ENCODE results near the gene SLX4IP. TPM values are rescaled to one million over a fixed set of nuclear protein-coding genes. Genes with fewer than 3 reads are reported as not detected.

Gene SLX4IP
- total RNA-seq, 1 donor from 2014 or later: 11.3 TPM

GRCh38 chr20:10495173-10495572 lies 60.1 kb downstream of the SLX4IP start:
- no peak for DNase-seq (ENCODE audit: low spot score)

- no peak for DNase-seq (ENCODE audit: low spot score)
These were observed 61.4 kb downstream of the SLX4IP start for GRCh38 chr20:10496465-10496864.

GRCh38 chr20:10497283-10497682 lies 62.2 kb downstream of the SLX4IP start:
- no peak for DNase-seq (ENCODE audit: low spot score)

GRCh38 chr20:10497791-10498190 lies 62.7 kb downstream of the SLX4IP start:
- no peak for DNase-seq (ENCODE audit: low spot score)

DNA sequence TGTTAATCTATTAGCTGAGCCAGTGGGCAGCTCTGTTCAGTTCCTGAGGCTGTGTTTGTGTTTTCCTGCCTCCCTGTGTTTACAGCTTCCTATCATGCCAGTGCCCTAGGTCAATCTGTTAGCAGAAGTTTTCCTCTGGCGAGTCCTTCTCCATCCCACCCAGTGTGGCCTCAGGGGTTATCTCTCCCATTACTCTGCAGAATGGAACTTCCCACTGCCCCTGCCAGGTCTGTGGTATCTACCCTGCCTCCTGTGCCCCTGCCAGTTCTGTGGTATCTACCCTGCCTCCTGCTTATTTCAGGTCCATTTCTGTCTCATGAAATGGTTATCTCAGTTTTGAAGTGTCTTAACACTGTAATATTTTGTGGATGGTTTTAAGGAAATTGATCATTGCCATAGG lies 63.1 kb downstream of the SLX4IP start:
- DNase-seq (ENCODE audit: low spot score): no peak

DNA sequence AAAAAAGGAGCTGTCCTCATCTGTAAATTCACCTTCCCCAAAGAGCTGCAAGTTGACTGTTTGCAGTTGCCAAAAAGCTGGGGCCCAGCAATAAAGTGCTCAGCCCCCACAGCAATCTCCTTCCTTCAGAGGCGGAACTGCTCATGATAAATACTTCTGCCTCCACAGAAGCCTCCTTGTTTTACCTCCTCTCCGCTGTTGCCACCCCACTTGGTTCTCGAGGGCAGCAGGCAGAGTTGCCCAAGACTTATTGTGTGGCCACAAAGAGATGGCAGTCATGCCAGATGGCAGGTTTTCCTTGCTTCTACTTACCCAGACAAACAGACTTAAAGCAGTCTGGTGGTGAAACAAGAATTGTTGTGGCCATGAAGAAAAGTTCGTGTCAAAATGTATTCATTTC lies 66.3 kb downstream of the SLX4IP start:
- no peak for DNase-seq (ENCODE audit: low spot score)

DNA sequence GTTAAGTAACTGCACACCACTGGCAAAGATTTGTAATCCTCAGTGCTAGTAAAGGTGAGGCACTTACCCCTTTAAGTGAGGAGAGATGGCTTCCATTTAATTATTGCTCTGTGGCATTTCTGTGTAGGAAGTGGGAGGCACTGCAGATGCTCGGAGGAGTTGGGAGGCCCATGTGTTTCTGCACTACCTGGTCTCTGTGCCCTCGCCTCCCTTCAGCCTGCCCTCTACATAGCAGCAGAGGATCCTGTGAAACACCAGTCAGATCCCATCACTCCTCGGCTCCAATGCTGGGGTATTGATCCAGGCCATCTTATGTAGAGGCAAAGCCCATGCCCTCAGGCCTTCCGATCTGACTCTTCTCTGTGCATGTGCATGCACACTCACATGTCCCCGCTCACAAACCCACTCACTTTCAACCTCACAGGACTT lies 67.0 kb downstream of the SLX4IP start:
- DNase-seq (ENCODE audit: low spot score): no peak

GRCh38 chr20:10504608-10504993 lies 69.5 kb downstream of the SLX4IP start:
- no peak for DNase-seq (ENCODE audit: low spot score)

DNA sequence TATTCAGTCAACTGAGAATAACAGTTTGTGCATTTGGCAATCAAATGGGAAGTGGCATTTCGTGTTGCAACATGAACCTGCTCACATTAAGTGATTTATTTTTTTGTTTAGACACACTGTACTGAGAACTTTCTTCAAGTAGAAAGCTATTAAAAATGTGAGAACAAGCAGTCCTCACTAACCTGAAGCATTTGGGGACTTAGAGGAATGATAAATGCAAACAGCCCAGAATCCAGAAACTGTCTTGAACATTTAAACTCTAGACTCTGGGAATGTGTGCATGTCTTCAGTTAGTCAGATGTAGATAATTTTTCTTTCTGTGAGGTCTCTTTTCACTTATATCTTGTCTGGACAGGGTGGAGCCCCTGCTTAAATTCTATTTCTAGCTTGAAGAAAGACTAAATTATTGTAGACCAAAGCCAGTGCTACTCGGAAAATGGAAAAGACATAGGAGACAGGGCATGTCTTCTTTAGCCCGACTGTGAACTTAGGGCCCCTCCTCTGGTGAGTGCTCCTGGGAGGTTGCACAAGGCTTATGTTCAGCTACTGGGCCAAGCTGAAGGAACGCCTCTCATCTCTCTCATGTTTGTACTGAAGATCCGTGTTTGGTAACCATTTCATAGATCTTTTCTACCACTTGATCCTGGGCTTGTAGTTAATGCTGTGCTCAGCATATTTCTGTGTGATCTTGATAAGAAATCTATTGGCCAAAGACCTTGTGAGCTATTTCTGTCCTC lies 70.1 kb downstream of the SLX4IP start:
- peak; percentile 37 for DNase-seq (ENCODE audit: low spot score)

DNA sequence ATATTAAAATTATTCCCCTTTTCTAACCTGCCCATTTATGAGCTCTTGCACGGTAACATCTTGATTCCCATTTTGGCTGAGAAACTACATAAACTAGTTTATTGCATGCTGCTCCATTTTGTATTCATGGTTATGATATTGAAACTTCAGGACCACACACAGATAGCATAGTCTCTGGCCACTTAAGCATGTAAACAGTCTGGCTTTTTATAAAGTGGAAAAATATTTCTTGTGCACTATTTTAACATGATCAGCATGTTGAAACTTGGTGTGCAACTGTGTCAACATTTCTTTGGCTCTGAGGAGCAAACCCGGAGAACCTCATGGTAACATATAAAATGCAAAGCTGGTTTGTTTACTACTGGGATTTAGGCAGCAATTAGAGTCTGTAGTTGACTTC lies 70.7 kb downstream of the SLX4IP start:
- DNase-seq (ENCODE audit: low spot score): no peak

- no peak for DNase-seq (ENCODE audit: low spot score)
These were observed 71.9 kb downstream of the SLX4IP start for GRCh38 chr20:10507052-10507451.

- DNase-seq (ENCODE audit: low spot score): no peak
These were observed 73.0 kb downstream of the SLX4IP start for GRCh38 chr20:10508060-10508459.

DNA sequence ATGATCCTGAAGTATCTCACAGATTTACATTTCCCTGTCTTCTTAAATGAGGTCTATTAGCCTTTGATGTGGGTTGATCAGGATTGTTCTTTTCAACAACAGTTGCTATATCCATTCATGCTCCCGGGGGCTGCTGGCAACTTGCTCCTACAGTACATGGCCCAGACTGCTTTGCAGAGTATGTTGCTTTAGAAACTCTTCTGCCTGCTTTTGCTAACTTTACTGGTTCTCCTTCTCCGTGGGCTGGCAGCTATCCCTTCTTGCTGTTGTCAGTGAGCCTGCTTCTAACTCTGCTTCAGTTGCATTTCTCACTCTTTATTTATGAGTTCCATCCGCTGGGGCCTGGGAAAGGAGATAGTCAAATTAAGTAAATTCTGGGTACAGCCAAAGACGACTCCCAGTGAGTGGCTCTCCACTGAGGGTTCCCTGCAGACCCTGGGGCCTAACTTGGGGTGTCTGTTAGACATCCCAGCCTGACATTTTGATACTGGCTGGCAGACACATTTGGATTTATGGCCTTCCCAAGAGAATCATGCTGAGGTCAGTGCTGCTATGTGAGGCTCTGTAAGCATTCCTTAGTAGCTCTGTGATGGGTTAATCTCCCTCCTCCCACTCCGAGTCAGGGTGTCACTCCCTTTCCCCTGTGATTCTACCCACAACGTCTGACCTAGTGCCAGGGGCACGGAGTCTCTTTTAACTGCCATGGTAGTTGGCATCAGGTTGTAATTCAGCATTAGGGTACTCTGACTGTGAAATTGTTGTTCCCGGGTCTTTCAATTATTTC lies 73.6 kb downstream of the SLX4IP start:
- DNase-seq (ENCODE audit: low spot score): peak; percentile 36

DNA sequence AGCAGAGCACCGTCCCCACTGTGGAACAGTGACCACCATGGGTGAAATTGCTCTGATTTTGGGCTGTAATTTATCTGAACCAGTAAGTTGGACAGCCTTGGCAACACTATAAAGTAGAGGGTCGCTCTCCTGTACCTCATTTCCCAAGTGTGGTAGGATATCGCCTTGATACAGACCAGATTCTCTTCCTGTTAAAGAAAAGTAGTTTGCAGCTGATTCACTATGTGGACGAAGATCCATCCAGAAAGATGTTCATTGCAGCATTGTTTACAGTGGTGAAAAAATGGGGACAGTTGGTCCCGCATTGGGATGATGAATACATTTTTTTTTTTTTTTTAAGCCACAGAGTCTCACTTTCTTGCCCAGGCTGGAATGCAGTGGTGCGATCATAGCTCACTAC lies 74.3 kb downstream of the SLX4IP start:
- no peak for DNase-seq (ENCODE audit: low spot score)

DNA sequence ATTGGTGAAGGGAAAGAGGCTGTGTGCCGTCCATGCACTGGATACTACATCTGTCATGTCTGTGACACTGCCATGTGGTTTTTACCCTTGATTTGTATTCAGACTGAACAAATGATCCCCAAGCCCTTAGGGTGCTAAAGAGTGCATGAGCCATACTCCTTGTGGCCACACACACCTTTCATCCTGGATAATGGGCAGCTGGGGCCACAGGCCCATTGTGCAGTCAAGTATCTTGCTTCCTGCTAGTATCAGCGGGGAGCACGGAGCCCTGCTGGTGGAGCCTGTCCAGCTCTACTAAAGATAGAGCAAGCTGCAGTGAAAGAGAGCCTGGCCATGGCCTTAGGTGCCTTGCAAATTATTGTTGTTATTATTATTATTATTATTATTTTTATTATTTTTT lies 75.1 kb downstream of the SLX4IP start:
- DNase-seq (ENCODE audit: low spot score): no peak

DNA sequence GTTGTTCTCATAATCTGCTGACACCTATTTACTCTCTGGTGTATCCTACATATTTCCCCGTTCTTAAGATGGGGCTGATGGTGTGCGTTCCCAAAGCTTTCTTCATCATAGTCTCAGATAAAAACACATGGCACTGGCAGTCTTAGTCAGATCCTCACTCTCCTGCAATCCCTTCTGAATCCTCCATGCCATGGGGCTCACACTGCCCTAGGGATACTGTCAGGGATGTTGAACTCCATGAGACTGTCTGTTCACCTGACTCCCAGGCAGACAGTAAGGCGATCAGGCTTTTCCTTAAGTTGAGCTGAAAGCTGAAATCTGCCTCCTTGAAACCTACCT lies 76.0 kb downstream of the SLX4IP start:
- DNase-seq (ENCODE audit: low spot score): no peak

GRCh38 chr20:10511509-10512251 lies 76.6 kb downstream of the SLX4IP start:
- DNase-seq (ENCODE audit: low spot score): peak; percentile 87

DNA sequence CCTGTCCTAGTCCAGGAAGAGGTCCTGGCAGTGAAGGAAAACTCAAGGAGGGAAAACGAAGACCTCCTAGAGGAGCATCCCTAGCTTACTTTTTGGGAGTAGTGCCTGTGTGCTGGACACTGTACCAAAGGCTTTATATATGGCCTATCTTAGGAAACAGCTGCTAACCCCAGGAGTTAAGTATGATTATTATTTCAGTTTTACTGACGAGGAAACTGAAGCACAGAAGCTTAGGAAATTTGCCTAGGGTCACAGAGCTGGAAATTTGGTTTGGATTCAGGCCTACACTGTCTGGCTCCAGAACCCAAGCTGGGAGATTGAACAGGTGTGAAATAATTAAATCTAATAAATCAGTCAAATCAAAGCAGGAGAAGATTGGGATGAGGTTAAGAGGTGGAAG lies 78.0 kb downstream of the SLX4IP start:
- no peak for DNase-seq (ENCODE audit: low spot score)

GRCh38 chr20:10513931-10514575 lies 78.9 kb downstream of the SLX4IP start:
- DNase-seq (ENCODE audit: low spot score): no peak

GRCh38 chr20:10516529-10516928 lies 81.4 kb downstream of the SLX4IP start:
- DNase-seq (ENCODE audit: low spot score): no peak

- no peak for DNase-seq (ENCODE audit: low spot score)
These were observed 84.4 kb downstream of the SLX4IP start for GRCh38 chr20:10519361-10520046.

DNA sequence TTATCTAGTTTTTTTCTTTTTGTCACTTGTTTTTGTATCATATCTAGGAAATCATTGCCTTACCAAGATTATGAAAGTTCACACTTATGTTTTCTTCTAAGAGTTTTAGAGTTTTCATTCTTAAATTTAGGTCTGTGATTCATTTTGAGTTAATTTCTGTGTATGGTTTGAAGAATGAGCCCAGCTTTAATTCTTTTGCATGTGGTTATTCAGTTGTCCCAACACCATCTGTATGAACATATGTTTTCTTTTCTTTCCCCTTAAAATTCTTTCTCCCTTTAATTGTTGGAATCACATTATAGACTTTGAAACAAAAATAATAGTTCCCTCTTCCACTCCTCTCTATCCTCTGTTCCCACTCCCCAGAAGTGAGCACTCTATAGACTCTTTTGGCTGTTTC lies 85.4 kb downstream of the SLX4IP start:
- no peak for DNase-seq (ENCODE audit: low spot score)

All from mucosa of gallbladder (tissue), 1 donor.